ENCODE measurements around the gene RAP1GAP. TPM values are rescaled to one million over a fixed set of nuclear protein-coding genes. Genes with fewer than 3 reads are reported as not detected.

Gene RAP1GAP
- total RNA-seq, 2 donors from 2014 or later: 0.45 to 6.0 TPM

DNA sequence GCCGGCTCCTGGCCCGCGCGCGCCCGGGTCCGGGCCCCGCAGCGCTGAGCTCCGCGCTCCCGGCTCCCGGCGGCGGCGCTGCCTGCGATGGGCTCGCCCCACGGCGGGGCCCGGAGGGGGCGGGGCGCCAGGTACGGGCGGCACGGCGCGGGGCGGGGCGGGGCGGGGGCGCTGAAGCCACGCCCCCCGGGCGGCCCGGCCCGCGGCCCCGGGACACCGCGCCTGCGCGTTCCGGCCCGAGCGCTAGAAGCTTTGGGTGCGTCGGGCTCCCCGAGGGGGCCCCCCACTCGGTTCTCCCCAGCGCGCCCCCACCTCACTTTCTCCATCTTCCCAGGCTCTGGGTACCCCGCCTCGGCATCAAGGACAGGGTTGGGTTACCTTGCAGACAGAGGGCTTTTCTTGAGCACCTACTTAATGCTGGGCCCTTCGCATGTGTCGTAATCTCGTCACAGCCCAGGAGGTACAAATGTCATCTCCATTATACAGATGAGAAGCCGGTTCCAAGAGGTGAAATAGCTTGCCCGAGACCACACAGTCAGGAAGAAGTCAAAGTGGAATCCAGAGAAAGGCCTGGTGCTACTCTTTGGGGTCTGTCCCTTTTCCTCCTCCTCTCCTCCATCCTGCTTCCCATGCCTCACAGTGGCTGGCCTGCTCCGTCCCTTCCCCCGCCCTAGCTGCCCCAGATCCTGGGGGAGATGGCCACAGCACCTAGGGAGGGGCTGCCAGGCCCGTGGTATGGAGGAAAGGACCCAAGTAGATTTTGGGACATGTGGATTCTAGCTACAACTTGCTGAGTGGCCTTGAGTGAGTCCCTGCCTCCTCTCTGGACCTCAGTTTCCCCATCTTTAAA is 46.5 kb downstream of the RAP1GAP start:
- no peaks in the 10 kb centered on the region for H3K9me3 Mint-ChIP-seq
- H3K27me3 Mint-ChIP-seq: peaks cover 11% of the 10 kb centered on the region
- no peak overlapping the region for H3K27ac Mint-ChIP-seq
- ATAC-seq (replicated peaks): peak; percentile 88
- peak overlapping the region; percentile 55 for H3K4me3 Mint-ChIP-seq
- no peaks in the 10 kb centered on the region for H3K36me3 Mint-ChIP-seq (ENCODE audit: low read depth)
- H3K4me1 Mint-ChIP-seq: no peaks in the 10 kb centered on the region

DNA sequence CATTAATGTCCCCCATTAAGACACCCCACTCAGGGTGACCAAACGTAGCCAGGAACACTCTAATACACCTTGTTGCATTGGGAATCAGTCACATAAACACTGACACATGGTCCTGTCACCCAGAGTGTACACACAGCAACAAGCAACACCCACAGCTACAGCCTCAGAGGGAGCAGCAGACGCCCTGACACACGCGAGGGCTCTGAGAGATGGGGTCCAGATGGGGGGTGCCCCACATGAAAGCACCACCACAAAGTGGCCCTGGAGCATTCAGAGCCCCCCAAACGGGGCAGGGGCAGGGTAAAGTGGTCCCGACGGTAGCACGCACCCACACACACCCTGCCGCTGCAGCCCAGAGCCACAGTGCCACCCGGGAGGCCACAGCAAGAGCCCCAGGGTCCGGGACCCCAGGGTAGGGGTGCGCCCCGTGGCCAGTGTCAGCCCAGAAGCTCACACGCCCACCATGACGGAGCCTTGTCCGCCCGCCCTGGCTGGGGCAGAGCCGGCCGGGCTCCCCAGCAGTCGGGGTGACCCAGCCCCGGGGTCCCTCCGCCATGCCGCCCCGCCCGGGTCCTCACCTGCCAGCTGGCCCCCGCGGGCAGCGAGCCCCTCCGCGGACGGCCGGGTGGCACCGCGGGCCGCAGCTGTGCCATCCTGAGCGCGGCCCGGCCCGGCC is 47.3 kb downstream of the RAP1GAP start:
- H3K27me3 Mint-ChIP-seq: peaks cover 11% of the 10 kb centered on the region
- ATAC-seq (replicated peaks): no peak
- H3K36me3 Mint-ChIP-seq (ENCODE audit: low read depth): no peaks in the 10 kb centered on the region
- H3K27ac Mint-ChIP-seq: no peak overlapping the region
- H3K9me3 Mint-ChIP-seq: no peaks in the 10 kb centered on the region
- no peaks in the 10 kb centered on the region for H3K4me1 Mint-ChIP-seq
- peak overlapping the region; percentile 52 for H3K4me3 Mint-ChIP-seq

DNA sequence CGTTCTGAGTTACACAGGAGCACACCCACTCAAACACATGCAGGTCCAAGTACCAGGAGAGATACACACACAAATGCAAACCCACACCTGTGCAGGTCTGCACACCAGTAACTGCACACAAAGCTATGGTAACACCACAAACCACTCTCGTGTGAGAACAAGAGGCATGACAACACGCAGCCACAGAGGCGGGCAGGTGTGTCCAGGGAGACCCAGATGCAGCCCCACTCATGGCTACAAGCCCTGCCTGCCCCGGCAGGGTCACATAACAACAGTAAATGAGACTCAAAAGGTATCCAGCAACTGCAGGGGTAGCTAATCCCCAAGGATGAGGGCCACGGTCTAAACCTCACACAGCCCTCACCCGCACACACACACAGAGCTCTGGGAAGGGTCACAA is 48.1 kb downstream of the RAP1GAP start:
- no peak for ATAC-seq (replicated peaks)
- Mint-ChIP-seq H3K9me3 (no peaks in the 10 kb centered on the region), H3K27me3 (peaks cover 11% of the 10 kb centered on the region), H3K27ac (no peak overlapping the region), H3K36me3 (ENCODE audit: low read depth) (no peaks in the 10 kb centered on the region), H3K4me3 (no peak overlapping the region), H3K4me1 (no peaks in the 10 kb centered on the region)

DNA sequence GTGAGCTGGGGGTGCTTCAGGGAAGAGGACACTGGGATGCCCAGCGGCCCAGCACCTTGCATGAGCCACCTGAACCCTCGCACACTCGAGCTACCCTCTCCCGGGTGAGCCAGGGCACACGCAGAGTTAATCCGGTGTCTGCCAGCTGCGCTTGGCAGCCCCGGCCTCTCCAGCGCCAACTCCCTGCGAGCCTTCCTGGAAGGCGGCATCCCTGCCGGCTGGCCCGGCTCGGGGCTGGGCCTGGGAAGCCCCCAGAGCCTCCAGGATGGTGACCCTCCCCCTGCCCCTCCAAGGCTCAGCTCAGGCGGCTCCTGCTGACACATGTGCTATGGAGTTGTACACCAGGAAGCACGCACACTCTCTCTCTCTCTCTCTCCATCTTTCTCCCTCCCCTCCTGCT is 48.7 kb downstream of the RAP1GAP start:
- H3K4me1 Mint-ChIP-seq: no peaks in the 10 kb centered on the region
- H3K9me3 Mint-ChIP-seq: no peaks in the 10 kb centered on the region
- H3K27me3 Mint-ChIP-seq: peaks cover 11% of the 10 kb centered on the region
- no peak overlapping the region for H3K4me3 Mint-ChIP-seq
- H3K36me3 Mint-ChIP-seq (ENCODE audit: low read depth): no peaks in the 10 kb centered on the region
- ATAC-seq (replicated peaks): no peak
- H3K27ac Mint-ChIP-seq: no peak overlapping the region

DNA sequence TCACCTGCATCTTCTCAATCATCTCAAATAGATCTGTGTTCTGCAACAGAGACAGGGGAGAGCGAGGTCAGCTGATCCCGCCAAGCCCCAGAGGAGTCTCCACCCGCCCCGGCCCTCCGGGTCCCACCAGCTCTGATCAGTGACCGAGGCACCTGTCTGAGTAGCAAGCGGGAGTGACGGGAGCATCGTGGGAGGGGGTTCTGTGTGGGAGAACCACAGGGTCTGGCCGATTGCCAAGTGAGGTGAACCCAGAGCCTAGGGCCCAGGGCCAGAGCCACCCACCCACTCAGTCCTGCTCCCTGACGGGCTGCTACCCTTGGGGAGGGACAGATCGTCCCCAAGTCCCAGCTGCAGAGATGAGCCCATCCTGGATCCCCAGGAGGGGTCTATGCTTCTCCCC is 49.1 kb downstream of the RAP1GAP start:
- H3K4me1 Mint-ChIP-seq: no peaks in the 10 kb centered on the region
- H3K4me3 Mint-ChIP-seq: no peak overlapping the region
- no peak for ATAC-seq (replicated peaks)
- H3K9me3 Mint-ChIP-seq: no peaks in the 10 kb centered on the region
- no peak overlapping the region for H3K27ac Mint-ChIP-seq
- no peaks in the 10 kb centered on the region for H3K36me3 Mint-ChIP-seq (ENCODE audit: low read depth)
- peaks cover 11% of the 10 kb centered on the region for H3K27me3 Mint-ChIP-seq

DNA sequence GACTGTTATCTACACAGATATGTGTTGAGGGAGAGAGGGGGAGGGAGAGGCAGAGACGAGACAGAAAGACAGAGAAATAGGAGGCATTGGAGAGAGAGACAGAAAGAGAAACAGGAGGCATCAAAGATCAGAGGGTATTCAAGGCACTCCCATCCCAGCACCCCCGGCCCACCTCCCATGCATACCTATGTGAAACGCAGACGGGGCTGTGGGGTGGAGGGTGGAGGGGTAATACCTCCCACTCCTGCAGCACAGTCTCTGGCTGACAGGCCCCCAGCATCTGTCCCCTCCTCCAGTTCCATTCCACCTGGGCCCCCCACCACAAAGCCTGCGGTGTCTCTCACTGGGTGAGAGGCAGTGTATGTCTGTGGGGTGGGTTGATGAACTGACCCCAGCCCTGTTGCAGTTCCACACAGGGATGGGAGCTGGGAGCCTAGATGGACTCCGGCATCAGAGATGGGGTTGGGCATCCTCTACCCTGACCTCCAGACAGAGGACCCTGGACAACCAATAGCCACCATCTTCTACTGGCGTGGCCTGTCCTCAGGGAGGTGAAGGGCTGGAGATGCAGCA is 49.7 kb downstream of the RAP1GAP start:
- Mint-ChIP-seq H3K27ac (no peak overlapping the region), H3K4me3 (no peak overlapping the region), H3K27me3 (peaks cover 11% of the 10 kb centered on the region), H3K36me3 (ENCODE audit: low read depth) (no peaks in the 10 kb centered on the region), H3K9me3 (no peaks in the 10 kb centered on the region), H3K4me1 (no peaks in the 10 kb centered on the region)
- no peak for ATAC-seq (replicated peaks)

DNA sequence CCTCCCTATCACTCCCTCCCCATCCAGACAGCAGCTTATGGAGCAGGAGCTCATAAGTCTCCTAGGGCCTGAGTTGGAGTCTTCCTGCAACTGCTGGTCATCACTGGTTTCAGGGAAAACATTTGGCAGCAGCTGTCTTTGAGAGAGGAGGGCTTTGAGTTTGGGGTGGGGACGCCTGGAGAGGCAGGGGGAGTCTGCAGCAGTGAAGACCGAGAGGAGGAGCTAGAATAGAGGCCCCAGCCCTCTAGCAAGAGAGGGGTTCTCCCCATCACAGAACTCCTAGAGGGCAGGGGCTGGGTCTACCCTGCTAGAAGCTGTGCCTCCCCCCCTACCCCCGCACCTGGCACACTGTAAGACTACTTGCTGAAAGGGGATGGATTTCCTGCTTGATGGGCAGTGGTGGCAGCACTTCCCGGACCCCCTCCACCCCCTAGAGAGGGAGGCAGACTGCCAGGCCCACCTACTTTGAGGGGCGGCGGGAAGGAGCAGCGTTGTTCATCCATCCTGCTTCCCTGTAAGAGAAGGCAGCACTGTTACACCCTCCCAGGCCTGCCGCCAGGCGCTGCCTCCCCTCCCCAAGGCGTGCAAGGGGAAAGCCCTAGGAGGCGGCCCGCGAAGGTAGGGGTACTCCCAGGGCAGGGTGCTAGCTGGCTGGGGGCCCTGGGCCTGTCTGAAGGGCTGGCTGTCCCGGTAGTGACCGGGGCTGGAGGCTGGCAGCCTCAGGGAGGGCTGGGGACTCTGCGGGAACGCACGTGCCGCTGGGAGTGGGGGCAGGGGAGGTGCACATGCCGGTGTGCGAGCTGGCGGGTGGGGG is 50.4 kb downstream of the RAP1GAP start:
- H3K9me3 Mint-ChIP-seq: no peaks in the 10 kb centered on the region
- ATAC-seq (replicated peaks): no peak

DNA sequence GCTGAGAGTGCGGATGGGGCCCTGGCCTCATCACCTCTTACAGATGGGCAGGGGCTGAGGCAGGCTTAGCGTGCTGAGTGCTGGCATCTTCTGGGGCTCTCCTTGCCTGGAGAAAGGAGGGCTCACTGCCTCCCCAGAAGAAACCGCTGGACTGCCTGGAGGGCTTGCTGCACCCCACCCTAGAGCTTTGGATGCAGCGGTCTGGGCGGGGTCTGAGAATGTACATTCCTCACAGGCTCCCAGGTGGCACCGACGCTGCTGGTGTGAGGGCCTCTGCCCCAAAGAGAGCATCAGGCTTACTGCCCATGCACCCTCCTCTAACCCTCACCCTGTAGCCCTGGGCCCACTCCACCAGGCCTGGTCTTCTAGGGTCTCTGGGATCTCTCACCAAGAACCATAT is 51.1 kb downstream of the RAP1GAP start:
- Mint-ChIP-seq H3K27ac (no peak overlapping the region), H3K27me3 (peaks cover 11% of the 10 kb centered on the region), H3K4me3 (no peak overlapping the region), H3K36me3 (ENCODE audit: low read depth) (no peaks in the 10 kb centered on the region), H3K4me1 (no peaks in the 10 kb centered on the region), H3K9me3 (no peaks in the 10 kb centered on the region)
- no peak for ATAC-seq (replicated peaks)

More for the DNA sequence above, 50.4 kb downstream of the RAP1GAP start:
- Mint-ChIP-seq H3K36me3 (ENCODE audit: low read depth) (no peaks in the 10 kb centered on the region), H3K4me1 (no peaks in the 10 kb centered on the region), H3K4me3 (no peak overlapping the region), H3K27ac (no peak overlapping the region), H3K27me3 (peaks cover 11% of the 10 kb centered on the region)

DNA sequence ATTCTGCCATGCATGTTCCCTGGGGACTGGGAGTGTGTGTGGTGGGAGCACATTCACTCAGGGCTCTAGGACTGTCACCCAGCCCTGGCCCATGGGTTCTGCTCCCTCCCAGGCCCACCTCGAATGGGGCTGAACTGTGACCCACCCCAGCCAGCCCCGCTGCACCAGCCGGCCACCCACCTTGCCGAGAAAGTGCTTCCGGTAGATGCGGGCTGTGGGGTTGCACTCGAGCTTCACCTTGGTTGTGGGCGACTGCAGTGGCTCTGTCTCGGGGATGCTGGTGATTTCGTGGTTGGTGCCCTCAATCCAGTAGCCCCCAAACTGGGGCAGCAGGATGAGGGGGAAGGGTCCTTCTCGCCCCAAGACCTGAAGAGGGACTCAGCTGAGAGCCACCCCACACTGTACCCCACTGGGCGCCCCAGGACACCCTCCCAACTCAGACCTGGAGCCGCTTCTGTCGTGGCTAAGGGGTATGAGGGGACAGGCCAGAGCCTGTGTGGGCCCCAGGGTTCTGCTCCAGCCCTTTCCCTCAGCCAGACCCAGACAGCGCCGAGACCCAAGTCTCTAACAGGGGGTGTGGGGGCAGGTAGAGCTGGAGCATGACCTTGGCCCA is 51.9 kb downstream of the RAP1GAP start:
- Mint-ChIP-seq H3K4me1 (no peaks in the 10 kb centered on the region), H3K36me3 (ENCODE audit: low read depth) (no peaks in the 10 kb centered on the region), H3K27ac (no peak overlapping the region), H3K4me3 (no peak overlapping the region), H3K9me3 (no peaks in the 10 kb centered on the region), H3K27me3 (peaks cover 11% of the 10 kb centered on the region)
- ATAC-seq (replicated peaks): no peak

DNA sequence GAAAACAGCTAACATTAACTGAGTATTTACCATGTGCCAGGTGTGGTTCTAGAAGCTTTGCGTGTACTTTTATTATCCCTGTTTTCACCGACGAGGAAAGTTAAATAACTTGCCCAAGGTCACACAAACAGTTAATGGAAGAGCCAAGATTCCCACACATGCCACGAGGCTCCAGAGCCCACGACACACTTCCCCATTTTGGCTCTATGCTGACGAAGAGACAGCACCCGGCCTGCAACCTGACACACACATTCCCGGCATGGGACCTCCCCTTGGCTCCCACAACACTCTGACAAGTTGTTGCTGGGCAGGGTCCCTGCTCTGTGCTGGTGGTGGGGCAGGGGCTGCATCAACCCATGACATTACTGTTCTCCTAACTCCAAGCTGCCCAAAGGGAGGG is 52.8 kb downstream of the RAP1GAP start:
- no peak overlapping the region for H3K27ac Mint-ChIP-seq
- no peak for ATAC-seq (replicated peaks)
- no peaks in the 10 kb centered on the region for H3K4me1 Mint-ChIP-seq
- no peaks in the 10 kb centered on the region for H3K9me3 Mint-ChIP-seq
- no peak overlapping the region for H3K4me3 Mint-ChIP-seq
- H3K27me3 Mint-ChIP-seq: peaks cover 8% of the 10 kb centered on the region
- H3K36me3 Mint-ChIP-seq (ENCODE audit: low read depth): no peaks in the 10 kb centered on the region

DNA sequence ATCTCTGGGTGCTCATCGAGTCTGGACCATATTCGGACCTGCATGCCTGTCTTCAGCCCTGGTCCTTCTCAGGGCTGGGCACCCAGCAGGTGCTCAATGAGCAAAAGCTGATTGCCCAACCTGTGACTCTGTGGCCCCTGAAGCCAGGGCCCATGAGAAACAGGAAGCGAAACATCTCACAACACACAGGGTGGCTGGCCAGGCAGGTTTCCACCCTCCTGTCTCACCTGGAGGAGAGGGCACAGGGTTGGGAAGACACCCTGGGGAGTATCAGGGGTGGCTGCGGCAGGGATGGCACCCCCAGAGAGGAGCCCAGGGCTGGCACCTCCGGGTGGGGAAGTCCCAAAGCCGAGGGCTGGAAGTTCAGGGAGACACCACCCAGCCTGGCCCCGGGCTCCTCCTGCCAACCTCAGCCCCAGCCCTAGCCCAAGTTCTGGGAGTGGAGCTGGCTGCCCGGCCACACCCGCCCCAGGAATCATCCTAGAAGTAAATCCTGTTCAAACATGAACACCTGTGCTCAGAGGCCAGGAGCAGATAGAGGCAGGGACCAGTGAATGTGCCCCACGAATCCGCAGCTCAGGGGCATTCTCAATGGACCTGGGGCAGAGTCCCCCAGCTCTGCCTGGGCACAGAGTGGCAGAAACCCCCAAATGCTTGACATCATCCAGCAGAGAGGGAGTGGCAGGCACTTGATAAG is 54.6 kb downstream of the RAP1GAP start:
- Mint-ChIP-seq H3K4me3 (no peak overlapping the region), H3K36me3 (ENCODE audit: low read depth) (no peaks in the 10 kb centered on the region), H3K9me3 (no peaks in the 10 kb centered on the region), H3K4me1 (no peaks in the 10 kb centered on the region), H3K27ac (no peak overlapping the region), H3K27me3 (no peaks in the 10 kb centered on the region)
- no peak for ATAC-seq (replicated peaks)

DNA sequence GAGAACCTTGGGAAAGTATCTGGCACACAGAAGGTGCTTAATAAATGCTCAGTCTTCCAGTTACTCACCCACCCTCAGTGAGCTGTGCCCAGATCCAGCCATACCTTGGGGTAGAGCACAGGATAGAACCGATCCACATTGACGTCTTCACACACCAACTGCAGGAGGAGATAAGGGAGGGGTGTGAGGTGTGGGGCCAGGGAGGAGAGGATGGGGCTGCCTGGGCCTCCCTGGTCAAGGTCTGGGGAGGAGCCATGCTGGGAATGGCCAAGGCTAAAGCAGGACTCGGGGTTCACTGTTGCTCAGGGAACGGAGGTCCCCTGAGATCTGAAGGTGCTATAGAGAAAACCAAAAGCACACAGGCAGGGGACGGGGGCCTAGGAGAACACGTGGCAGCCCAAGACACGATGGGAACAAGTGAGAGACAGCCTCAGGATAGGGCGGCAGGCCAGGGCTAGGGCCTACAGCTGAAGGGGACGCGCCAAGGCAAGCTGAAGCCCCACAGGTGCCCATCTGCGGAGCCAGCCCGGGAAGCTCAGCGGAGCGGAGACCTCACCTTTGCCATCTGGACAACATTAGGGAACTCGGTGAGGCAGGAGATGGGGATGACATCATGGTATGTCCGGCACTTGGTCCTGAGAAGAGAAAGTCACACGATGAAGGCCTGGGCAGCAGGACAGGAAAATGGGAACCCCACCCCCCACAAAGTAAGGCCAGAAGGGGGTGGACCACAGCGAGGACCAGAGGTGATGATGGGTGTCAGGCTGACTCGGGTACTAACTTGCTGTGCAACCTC is 55.9 kb downstream of the RAP1GAP start:
- Mint-ChIP-seq H3K4me3 (no peak overlapping the region), H3K36me3 (ENCODE audit: low read depth) (no peaks in the 10 kb centered on the region), H3K27ac (no peak overlapping the region), H3K27me3 (no peaks in the 10 kb centered on the region), H3K4me1 (no peaks in the 10 kb centered on the region), H3K9me3 (no peaks in the 10 kb centered on the region)
- no peak for ATAC-seq (replicated peaks)

DNA sequence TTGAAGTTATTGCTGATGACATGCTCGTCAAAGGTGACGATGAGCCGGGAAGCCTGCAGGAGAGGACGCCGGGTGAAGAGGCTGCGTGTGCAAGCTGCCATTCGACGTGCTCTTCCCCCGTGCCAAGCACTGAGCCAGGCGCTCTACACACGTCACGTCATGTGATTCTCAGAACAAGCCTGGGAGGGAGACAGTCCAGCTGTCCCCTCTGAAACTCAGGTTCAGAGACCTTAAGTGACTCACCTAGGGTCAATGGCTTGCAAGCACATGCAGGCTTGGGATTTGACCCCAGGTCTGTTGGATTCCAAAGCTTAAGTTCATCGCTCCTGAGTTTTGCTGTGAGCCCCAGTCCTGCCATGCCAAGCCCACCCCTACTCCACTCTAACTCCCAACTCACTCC is 57.1 kb downstream of the RAP1GAP start:
- Mint-ChIP-seq H3K27me3 (peaks cover 9% of the 10 kb centered on the region), H3K4me3 (no peak overlapping the region), H3K36me3 (ENCODE audit: low read depth) (no peaks in the 10 kb centered on the region), H3K4me1 (peaks cover 8% of the 10 kb centered on the region), H3K9me3 (no peaks in the 10 kb centered on the region), H3K27ac (no peak overlapping the region)
- no peak for ATAC-seq (replicated peaks)

Data from activated T-helper 17 cell treated with anti-CD3 and anti-CD28 coated beads, Interleukin-2, amount 50 U/mL, for 72 hours (primary cell).